Activated CD8-positive, alpha-beta memory T cell treated with anti-CD3 and anti-CD28 coated beads, Interleukin-2, amount 50 U/mL, for 24 hours (primary cell): ENCODE data around the gene TMEM151A.
"Not testable (repeated sequence)": the region's sequence is repeated elsewhere in the genome, so short reads cannot be mapped to it uniquely, and the experiment has no call there.

Source experiments
- DNase-seq: peaks from one replicate; pipeline ENCODE4 v3.0.0-alpha.2; 2020; ENCODE audit errors: extremely low read depth

TMEM151A gene

DNA sequence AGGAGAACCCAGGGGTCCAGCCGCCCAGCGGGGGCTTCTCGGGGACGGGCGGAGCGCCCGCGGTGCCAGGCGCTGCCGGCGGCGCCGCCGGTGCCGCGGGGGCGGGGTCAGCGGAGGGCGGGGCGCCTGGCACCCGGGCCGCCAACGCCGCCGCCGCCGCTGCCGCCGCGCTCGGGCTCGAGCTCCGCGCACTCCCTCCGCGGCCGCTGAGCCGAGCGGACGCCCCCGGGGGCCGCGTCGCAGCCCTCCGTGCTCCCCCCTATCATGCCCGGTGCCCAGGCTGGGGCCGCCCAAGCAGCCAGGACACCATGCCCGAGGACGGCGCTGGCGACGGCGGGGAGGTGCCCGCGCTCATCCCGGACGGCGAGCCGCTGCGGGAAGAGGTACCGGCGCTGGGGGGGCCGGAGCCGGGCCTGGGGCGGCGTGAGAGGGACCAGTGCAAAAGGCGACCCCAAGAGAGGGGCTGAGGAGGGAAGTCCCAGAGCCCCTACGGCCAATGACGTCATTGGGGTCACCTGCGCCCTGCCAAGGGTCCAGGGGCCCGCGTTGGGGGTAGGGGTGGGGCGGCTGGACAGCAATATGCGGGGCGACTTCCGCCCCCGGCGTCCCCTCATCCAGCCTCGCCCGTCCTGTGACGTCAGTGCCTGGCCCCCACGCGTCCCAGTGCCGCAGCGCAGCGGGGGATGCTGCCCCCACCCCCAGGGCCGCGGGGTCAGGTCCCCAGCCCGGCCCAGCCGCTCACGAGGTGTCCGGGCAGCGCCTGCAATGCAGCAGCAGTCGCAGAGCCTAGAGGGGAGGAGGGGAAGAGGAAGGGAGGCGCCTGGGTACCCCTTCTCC lies at the start of gene TMEM151A:
Gene TMEM151A (plus strand): TSS at position 189 of the 837 bp plus-strand sequence. CDS start 120 bp downstream, at position 309.
- DNase-seq, result no peak

DNA sequence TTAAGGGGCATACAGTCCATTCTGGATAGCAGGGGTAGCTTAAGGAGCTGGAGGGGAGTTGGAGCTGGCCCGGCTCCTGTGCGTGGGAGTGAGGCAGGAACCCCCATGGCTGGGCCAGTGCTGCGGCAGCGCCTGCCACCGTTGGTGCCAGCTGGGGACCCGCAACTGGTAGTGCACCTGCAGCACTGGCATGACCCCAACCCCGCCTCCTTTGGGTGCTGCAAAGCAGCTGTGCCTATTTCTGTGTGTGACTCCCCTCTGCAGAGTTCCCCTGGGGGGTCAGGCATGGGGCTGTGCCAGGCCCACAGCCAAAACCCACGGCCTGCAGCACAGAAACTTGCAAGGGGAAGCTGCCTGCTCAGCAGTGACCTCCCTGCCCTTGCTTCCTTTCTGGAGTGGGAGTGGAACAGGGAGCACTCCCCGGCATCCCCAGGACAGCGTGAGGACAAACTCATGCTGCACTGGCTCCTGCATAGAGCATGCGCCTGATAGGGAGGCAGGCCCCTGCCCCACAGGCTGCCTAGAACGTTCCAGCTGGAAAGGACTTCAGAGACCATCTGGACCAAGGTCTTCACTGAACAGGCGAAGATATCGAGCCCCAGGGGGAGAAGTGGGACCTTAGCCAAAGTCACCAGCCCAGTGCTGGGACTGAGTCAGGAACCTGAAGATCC lies 49.5 kb upstream of the TMEM151A start:
- DNase-seq, result no peak

DNA sequence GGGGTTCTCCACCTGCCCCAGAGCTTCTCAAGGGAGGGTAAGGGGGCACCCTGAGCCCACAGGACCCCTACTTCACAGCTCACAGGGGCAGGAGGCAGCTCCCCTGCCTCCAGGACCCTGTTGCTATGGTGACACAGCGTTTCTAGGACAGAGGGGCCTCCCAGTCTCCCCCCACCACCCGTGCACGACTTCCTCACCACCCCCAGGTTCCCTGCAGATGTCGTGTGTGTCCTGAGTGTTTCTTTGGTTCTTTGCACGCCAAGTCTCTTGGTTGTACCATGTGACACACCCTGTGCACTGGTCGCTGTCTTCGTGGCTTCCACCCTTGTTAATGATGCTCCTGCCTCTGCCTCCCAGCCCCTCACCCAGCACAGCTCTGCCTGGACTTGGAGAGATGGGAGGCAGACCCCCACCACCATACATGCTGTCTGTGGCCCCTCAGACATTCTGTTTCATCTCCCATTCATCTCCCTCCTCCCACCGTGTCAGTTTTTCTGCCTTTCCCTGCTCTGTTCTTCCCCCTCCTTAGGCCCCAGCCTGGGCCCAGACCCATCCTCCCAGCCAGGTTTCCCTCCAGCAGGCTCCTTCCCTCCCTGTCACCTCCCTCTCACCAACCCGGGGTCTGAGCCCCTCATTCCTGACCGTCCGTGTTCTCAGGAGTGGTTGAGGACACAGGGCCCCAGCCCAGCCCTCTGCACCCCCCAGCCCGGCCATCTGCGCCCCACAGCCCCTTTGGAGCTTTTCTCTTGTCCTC lies 47.7 kb upstream of the TMEM151A start:
- DNase-seq, result no peak

DNA sequence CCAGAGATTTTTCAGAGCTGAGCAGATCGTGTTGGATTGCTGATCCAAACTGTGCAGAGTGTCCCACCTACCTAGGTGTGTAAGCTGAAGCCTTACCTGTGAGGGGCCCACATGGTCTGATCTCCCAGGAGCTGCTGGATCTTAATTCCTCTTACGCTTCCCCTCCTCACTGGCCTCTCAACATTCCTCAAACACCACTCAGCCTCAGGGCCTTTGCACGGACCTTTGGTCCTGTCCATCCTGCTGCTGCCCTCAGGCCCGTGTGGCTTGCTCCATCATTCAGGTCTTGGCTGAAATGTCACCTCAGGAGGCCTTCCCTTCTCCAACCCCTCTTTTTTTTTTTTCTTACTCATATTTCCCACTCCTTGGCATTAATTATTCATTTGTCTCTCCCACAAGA lies 44.4 kb upstream of the TMEM151A start:
- DNase-seq, result no peak

DNA sequence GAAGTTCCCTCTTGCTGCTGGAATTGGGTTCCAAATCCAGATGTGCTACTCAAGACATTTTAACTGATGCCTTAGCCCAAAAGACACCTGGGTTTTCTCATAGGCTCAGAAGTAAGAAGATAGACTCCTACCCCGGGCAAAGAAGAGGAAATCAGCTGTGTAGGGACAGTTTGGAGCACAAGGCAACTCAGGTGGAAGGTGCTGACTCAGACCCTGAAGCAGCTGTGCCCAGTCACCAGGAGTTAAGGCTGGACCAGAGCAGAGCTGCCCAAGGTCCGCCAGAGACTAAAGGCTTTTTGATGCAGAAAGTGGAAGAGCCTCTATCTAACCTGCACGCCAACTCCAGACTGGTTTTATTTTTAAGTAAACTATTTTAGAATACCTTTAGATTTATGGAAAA lies 43.9 kb upstream of the TMEM151A start:
- no peak for DNase-seq

DNA sequence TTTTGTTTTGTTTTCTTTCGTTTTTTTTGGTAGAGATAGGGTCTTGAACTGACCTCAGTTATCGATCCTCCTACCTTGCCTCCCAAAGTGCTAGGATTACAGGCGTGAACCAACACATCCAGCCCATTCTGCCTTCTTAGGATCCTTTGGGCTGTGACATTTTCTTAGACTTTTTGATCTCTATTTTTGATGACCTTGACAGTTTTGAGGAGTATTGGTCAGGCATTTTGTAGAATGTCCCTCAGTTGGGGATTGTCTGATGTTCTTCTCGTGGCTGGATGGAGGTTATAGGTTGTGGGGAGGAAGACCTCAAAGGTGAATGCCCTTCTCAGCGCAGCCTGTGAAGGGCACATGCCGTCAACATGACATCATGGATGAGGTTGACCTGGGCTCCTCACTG lies 42.8 kb upstream of the TMEM151A start:
- no peak for DNase-seq

DNA sequence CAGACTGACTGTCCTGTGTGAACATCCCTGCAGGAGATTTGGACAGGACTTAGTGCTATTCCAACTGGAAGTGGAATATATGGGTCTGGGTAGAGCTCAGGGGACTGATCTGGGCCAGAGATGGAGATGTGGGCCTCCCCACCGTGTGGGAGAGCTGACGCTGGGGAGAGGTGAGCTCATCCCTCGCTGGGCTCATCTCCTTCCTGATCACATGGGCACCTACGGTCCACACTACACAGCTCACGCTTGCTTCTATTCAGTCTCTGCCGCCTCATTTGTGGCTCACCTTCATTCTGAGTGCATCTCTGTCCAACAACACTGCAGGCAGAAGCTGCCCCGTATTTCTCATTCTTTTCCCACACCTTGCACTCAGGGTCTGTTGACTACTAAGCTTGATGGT lies 39.9 kb upstream of the TMEM151A start:
- DNase-seq, result no peak

DNA sequence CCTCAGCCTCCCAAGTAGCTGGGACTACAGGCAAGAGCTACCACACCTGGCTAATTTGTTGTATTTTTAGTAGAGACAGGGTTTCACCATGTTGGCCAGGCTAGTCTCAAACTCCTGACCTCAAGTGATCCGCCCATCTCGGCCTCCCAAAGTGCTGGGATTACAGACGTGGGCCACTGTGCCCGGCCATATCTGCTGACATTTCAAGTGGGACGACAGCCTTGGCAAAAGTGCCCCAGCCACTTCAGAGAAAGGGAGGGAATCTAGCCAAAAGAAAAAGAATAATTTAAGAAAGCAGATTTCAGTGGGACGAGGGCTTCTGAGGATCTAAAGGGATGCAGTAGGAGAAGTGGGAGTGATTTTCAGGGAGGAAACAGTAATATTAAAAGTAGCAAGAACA lies 38.6 kb upstream of the TMEM151A start:
- not testable (repeated sequence) for DNase-seq

DNA sequence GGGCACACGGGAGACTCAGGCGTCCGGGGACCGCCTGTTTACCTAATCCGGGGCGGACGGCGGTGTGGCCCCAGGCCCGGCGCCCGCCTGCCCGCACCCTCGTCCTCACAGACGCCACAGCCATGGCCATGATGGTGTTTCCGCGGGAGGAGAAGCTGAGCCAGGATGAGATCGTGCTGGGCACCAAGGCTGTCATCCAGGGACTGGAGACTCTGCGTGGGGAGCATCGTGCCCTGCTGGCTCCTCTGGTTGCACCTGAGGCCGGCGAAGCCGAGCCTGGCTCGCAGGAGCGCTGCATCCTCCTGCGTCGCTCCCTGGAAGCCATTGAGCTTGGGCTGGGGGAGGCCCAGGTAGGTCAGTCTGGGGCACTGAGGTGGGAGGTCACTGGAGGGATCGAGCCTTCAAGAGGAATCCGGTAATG lies 33.2 kb upstream of the TMEM151A start:
- no peak for DNase-seq

DNA sequence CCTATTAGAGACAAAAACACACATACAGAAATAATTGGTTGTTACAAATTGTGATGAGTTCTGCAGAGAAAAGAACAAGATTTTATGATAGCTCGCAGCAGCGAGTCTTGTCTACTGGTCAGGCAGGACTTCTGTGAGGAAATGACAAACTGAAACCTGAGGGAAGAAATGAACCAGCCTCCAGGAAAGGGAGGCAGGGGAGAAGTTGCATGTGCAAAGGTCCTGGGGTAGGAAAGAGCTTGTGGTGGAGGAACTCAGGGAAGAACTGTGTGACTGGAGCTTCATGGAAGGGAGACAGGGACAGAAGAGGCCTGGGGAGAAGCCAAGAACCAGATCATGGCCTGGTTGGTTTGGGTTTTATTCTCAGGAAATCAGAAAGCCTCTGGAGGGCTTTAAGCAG lies 32.5 kb upstream of the TMEM151A start:
- no peak for DNase-seq

DNA sequence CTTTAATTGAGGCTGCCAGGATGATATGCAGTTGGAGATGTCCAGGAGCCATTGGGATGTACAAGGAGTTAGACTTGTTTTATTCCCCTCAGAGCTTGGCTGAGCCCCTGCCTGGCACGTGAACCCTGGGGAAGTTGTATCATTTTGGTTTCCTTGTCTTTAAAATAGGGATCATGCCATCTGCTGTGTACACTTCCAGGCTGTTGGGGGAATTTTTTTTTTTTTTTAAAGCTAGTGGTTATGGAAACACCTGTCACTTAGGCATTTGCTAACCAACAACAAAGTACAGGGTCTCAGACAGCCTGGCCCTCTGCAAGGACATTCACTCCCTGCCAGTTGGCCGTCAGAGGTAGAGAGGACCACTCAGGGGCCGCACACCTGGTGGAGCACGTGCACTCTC lies 31.7 kb upstream of the TMEM151A start:
- no peak for DNase-seq

DNA sequence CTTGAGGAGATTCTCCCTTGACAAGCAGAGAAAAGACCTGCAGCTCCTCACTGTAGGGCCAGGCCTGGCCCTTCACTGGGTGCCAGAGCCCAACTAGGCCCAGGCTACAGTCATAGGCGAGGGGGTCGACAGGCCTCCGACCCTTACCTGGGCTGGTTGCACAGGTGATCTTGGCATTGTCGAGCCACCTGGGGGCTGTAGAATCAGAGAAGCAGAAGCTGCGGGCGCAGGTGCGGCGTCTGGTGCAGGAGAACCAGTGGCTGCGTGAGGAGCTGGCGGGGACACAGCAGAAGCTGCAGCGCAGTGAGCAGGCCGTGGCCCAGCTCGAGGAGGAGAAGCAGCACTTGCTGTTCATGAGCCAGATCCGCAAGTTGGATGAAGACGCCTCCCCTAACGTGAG lies 30.1 kb upstream of the TMEM151A start:
- no peak for DNase-seq

DNA sequence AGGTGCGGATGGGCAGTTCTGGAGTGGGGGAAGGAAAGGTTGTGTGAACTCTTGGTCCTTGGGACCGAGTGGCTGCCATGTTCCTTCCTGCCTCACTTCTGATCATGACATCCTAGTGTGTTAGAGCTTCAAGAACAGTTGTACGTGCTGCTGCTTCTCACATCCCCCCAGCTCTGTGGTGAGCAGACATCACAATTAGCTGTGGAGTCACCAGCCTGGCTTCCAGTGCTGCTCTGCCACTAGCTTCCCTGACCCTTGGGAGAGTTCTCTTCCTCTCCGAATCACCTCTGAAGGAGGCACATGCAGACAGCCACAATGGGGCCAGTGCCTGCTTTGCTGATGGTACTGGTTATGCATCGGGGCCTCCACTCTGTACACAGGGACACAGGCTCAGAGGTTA lies 29.5 kb upstream of the TMEM151A start:
- no peak for DNase-seq

DNA sequence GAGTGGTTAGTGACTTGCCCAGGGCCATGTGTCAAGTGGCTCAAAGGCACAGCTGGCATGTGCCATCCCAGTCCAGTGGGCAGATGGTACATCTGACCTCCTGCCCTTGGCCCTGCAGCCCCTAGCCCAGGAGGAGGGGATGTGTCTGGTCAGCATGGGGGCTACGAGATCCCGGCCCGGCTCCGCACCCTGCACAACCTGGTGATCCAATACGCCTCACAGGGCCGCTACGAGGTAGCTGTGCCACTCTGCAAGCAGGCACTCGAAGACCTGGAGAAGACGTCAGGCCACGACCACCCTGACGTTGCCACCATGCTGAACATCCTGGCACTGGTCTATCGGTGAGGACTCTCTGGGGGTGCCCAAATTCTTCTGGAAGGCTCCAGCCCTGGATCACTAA lies 29.0 kb upstream of the TMEM151A start:
- no peak for DNase-seq

DNA sequence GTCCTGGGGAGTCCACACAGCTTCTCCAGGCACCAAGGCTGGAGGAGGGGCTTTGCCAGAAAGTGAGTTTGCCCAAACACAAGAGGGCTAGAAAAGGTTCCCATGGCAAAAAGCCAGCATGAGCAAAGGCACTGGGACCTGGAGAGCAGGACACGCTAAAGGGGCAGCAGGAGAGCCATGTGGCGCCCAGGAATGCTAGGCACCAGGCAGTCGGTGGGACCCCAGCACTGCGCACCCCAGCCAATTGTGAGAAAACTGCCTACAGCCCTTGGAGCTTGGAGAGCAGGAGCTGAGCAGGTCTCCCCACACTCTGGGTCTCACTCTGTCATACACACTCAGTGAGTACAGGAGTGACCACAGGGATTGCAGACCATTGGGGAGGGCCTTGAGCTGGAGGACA lies 28.5 kb upstream of the TMEM151A start:
- DNase-seq, result no peak

DNA sequence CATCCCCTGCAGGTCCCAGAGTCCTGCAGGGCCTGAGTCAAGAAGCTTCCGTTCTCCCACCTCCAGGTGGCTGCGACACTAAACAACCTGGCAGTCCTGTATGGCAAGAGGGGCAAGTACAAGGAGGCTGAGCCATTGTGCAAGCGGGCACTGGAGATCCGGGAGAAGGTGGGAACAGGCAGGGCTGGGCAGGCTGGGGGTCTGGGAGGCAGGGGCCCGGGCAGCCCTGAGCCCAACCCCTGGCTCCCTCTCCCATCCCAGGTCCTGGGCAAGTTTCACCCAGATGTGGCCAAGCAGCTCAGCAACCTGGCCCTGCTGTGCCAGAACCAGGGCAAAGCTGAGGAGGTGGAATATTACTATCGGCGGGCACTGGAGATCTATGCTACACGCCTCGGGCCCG lies 27.9 kb upstream of the TMEM151A start:
- no peak for DNase-seq

DNA sequence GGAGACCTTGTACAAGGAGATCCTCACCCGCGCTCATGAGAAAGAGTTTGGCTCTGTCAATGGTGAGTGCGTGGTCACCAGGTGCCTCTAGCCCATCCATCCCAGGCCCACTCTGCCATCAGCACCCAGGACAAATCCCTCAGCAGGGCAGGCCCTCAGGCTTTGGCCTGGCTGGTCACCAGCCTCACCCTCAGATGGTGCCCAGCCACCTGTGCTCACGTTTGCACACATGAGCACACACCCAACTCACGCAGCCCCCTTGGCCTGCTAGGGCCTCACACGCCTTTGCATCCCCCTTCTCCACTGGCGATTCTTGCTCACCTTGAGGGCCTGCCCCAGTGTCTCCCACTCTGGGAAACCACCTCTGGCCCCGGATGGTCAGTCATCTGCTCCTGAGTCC lies 27.3 kb upstream of the TMEM151A start:
- no peak for DNase-seq

DNA sequence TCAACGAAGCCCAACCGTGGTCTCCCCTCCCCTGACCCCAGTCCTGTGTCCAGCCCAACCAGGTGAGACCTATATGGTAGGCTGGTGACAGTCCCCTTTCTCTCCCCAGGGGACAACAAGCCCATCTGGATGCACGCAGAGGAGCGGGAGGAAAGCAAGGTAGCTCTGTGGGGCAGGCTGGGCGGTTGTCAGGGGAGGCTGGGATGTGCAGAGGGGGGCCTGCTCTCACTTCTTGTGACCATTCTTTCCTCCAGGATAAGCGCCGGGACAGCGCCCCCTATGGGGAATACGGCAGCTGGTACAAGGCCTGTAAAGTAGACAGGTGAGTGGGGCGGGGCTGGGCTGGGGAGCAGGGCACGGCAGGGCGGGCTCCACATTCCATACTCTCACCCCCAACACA lies 26.8 kb upstream of the TMEM151A start:
- DNase-seq, result no peak

DNA sequence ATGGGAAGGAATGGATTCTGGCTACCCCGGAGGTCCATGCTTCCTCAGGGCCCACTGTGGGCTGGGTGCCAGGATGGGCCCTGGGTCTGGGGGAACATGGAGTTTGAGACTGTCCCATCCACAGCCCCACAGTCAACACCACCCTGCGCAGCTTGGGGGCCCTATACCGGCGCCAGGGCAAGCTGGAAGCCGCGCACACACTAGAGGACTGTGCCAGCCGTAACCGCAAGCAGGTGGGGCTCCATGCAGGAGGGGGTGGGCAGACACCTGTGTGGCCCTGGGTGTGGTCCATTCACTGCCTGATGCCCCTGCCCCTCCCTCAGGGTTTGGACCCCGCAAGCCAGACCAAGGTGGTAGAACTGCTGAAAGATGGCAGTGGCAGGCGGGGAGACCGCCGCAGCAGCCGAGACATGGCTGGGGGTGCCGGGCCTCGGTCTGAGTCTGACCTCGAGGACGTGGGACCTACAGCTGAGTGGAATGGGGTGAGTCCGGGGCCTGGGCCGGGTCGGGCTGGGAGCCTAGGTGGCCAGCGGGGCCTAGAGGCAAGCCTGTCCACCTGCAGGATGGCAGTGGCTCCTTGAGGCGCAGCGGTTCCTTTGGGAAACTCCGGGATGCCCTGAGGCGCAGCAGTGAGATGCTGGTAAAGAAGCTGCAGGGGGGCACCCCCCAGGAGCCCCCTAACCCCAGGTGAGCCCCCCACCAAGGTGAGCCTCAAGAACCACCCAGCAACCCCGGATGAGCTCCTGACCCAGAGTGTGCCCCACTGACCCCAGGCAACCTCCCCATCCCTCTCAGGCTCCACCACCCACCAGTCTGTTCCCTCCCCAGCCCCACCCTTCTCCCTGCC lies 25.9 kb upstream of the TMEM151A start:
- no peak for DNase-seq

DNA sequence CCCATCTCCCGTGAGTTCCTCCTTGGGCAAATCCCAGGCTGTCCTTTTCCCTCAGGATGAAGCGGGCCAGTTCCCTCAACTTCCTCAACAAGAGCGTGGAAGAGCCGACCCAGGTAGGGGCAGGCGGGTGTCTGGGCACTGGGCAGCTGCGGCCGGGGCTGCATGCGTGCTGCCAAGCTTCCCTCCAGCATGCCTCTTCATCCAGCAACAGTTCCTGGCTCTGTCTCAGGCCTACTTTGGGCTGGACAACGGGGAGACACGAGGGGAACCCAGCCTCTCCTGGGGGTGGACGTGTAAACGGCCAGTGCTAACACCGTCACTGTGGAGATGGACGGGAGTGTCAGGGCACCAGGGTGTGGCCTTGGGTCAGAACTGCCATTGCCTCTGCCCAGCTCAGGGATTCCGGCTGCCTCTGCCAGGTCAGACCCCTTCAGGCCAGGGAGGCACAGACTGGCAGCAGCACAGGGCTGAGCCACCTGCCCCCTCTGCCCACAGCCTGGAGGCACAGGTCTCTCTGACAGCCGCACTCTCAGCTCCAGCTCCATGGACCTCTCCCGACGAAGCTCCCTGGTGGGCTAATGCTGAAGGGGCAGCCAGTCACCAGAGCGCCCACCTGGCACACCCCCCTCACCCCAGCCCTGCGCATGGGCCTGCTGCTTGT lies 25.2 kb upstream of the TMEM151A start:
- no peak for DNase-seq

DNA sequence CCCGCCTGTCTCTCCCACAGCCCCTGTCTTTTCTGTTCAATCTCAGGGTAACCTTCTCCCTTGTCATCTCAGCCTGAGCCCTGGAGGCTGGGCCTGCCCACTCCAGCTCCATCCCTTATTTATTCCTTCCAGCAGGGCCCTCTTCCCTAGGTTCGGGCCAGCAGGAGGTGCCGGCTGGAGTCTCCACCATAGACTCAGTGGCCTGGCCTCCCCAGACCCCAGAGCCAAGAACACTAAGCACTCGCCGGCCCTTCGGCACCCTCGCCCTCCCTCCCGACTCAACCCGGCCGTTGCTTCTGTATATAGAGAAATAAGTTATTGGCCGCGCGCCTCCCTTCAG lies 24.7 kb upstream of the TMEM151A start:
- no peak for DNase-seq
